GM23248 (cell line): Measurements from ENCODE around the gene CD74. TPM values are rescaled to one million over a fixed set of nuclear protein-coding genes. Genes with fewer than 3 reads are reported as not detected.
"Not testable (repeated sequence)": the region's sequence is repeated elsewhere in the genome, so short reads cannot be mapped to it uniquely, and the experiment has no call there.

Experiments
- DNase-seq: peaks from one replicate; pipeline ENCODE4 v3.0.0-alpha.2; 2015
- H2AFZ ChIP-seq: fragments of 200-600 bp; sonication (generic); 2 replicates; pipeline ENCODE4 v1.6.1; 2016; ENCODE audit warnings: antibody characterized with exemption
- H3F3A ChIP-seq: fragments of 200-600 bp; sonication (generic); 2 replicates; pipeline ENCODE4 v1.6.1; 2016; ENCODE audit warnings: mild to moderate bottlenecking, antibody characterized with exemption, mixed run types; ENCODE audit not compliant: insufficient read depth
- H3K27ac ChIP-seq: fragments of 200-600 bp; sonication (generic); 2 replicates; pipeline ENCODE4 v1.5.1; 2016; ENCODE audit warnings: mild to moderate bottlenecking
- H3K27me3 ChIP-seq: fragments of 200-600 bp; sonication (generic); replicated peaks from 2 replicates; pipeline ENCODE4 v1.6.1; 2016; ENCODE audit warnings: mild to moderate bottlenecking; ENCODE audit not compliant: insufficient read depth
- H3K36me3 ChIP-seq: fragments of 200-600 bp; sonication (generic); 2 replicates; pipeline ENCODE4 v1.6.1; 2016; ENCODE audit warnings: low read depth, mild to moderate bottlenecking
- H3K4me1 ChIP-seq: fragments of 200-600 bp; sonication (generic); 2 replicates; pipeline ENCODE4 v1.6.1; 2016; ENCODE audit warnings: mild to moderate bottlenecking; ENCODE audit not compliant: insufficient read depth
- H3K4me2 ChIP-seq: fragments of 200-600 bp; sonication (generic); one replicate; pipeline ENCODE4 v1.6.1; 2016; ENCODE audit warnings: mild to moderate bottlenecking; ENCODE audit not compliant: unreplicated experiment
- H3K4me3 ChIP-seq: fragments of 200-600 bp; sonication (generic); 2 replicates; pipeline ENCODE4 v1.5.1; 2016; ENCODE audit warnings: mild to moderate bottlenecking
- H3K79me2 ChIP-seq: fragments of 200-600 bp; sonication (generic); 2 replicates; pipeline ENCODE4 v1.6.1; 2016; ENCODE audit warnings: mild to moderate bottlenecking; ENCODE audit not compliant: insufficient read depth
- H3K9ac ChIP-seq: fragments of 200-600 bp; sonication (generic); 2 replicates; pipeline ENCODE4 v1.6.1; 2016; ENCODE audit warnings: mild to moderate bottlenecking
- H3K9me2 ChIP-seq: fragments of 200-600 bp; sonication (generic); 2 replicates; pipeline ENCODE4 v1.6.1; 2016; ENCODE audit warnings: mixed run types, mild to moderate bottlenecking, moderate library complexity; ENCODE audit not compliant: insufficient read depth
- H3K9me3 ChIP-seq: fragments of 200-600 bp; sonication (generic); one replicate; pipeline ENCODE4 v1.6.1; 2017; ENCODE audit warnings: low read depth
- H4K20me1 ChIP-seq: fragments of 200-600 bp; sonication (generic); 2 replicates; pipeline ENCODE4 v1.6.0; 2016; ENCODE audit not compliant: insufficient read depth
- EZH2 ChIP-seq: fragments of 200-600 bp; sonication (generic); IDR thresholded peaks from 2 replicates; pipeline ENCODE4 v1.6.1; 2018; ENCODE audit warnings: antibody characterized with exemption, mild to moderate bottlenecking; ENCODE audit not compliant: insufficient read depth, poor library complexity, severe bottlenecking
- EZH2phosphoT487 ChIP-seq: fragments of 200-600 bp; sonication (generic); IDR thresholded peaks from 2 replicates; pipeline ENCODE4 v1.6.1; 2018; ENCODE audit warnings: antibody characterized with exemption, moderate library complexity, mild to moderate bottlenecking, low read depth; ENCODE audit not compliant: insufficient read depth
- WGBS, 2 experiments: methylation state at CpG; one replicate each; pipeline ENCODE4 v1.1.6; 2015 to 2017; ENCODE audit warnings: low lambda C conversion rate in 2 of 2, low coverage in 1 of 2; ENCODE audit errors: missing lambda C conversion rate in 2 of 2; 5-methylcytosine and 5-hydroxymethylcytosine counted together
- in situ Hi-C: fragments of 300-500 bp; cut with MboI; formaldehyde crosslinking; loops from 2 replicates; pipeline ENCODE4 v1.15.0; 2020
- polyA plus RNA-seq: library from polyadenylated mRNA; unstranded; fragments of >200 nt; fragmentation: Nextera tagmentation; extraction: Ambion mirVana; gene quantifications from 2 replicates; pipeline ENCODE4 v1.2.1, GENCODE V29; 2016
- total RNA-seq: library from RNA; depleted of rRNA; stranded (reverse); fragments of >200 nt; shearing (Covaris generic); gene quantifications from 2 replicates; pipeline ENCODE4 v1.2.3, GENCODE V29; 2014

Gene CD74
- total and polyA plus RNA-seq, 2 experiments from 2014 or later = 2.7 TPM; not detected in 1

GRCh38 chr5:150457562-150458240, 45.0 kb upstream of the CD74 start:
- no peaks in the 10 kb centered on the region for H3K27me3 ChIP-seq
- no peak overlapping the region for H3K9ac ChIP-seq
- no peak for DNase-seq
- TF ChIP-seq EZH2phosphoT487 (no peak), EZH2 (no peak)
- H3K9me3 ChIP-seq = no peaks in the 10 kb centered on the region
- H3K36me3 ChIP-seq = no peaks in the 10 kb centered on the region
- peaks cover 10% of the 10 kb centered on the region; the same call in 1 of the 2 replicates for H3K4me1 ChIP-seq
- 91 to 92% methylated on average over 16 of the region's 16 CpGs for WGBS, 2 experiments
- in situ Hi-C loops = loop anchor here (5.0 kb wide), 1 partner anchor 85 kb away; no protein-coding TSS in a partner anchor
- no peaks in the 10 kb centered on the region for H3K9me2 ChIP-seq
- H3K27ac ChIP-seq = no peak overlapping the region
- 0 out of 2 replicates have a peak, but pooled peaks cover 3% of the 10 kb centered on the region for H3F3A ChIP-seq
- no peak overlapping the region for H3K4me2 ChIP-seq
- no peaks in the 10 kb centered on the region for H3K79me2 ChIP-seq
- H2AFZ ChIP-seq = no peak overlapping the region
- no peak overlapping the region for H3K4me3 ChIP-seq
- H4K20me1 ChIP-seq = no peaks in the 10 kb centered on the region

GRCh38 chr5:150457121-150457520, 44.4 kb upstream of the CD74 start:
- Histone ChIP-seq H3K4me3 (no peak overlapping the region), H2AFZ (no peak overlapping the region), H3K9me3 (no peaks in the 10 kb centered on the region), H3K4me1 (peaks cover 10% of the 10 kb centered on the region; the same call in 1 of the 2 replicates), H3K9me2 (no peaks in the 10 kb centered on the region), H3K4me2 (no peak overlapping the region), H4K20me1 (no peaks in the 10 kb centered on the region), H3K9ac (no peak overlapping the region), H3F3A (0 out of 2 replicates have a peak, but pooled peaks cover 3% of the 10 kb centered on the region), H3K27ac (no peak overlapping the region), H3K79me2 (no peaks in the 10 kb centered on the region), H3K27me3 (no peaks in the 10 kb centered on the region), H3K36me3 (no peaks in the 10 kb centered on the region)
- DNase-seq = no peak
- TF ChIP-seq EZH2phosphoT487 (no peak), EZH2 (no peak)
- 74 to 80% methylated on average over 5 to 6 of the region's 6 CpGs for WGBS, 2 experiments
- in situ Hi-C loops = loop anchor here (5.0 kb wide), 1 partner anchor 85 kb away; no protein-coding TSS in a partner anchor

DNA sequence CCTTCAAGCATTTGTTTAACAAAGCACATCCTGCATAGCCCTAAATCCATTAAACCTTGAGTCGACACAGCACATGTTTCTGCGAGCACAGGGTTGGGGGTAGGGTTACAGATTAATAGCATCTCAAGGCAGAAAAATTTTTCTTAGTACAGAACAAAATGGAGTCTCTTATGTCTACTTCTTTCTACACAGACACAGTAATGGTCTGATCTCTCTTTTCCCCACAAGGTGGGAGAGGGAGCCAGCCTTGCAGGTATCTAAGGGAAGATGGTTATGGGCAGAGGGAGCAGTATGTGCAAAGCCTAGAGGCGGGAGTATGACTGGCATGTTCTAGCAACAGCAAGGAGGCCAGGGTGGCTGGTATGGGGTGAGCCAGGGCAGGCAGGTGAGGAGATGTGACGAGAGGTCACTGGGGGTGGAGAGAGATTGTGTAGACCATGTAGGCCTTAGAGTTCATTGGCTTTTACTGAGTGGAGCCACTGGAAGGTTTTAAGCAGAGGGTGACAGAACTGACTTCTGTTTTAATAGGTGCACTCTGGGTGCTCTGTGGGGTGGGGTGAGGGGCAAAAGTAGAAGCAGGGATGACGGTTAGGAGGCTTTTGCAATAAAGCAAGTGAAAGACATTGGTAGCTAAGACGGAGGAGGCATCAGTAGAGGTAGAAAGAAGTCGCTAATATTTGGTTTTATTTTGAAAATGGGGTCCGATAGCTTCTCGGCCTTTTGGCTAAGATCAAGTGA, 42.0 kb upstream of the CD74 start:
- H3K4me2 ChIP-seq = no peak overlapping the region
- H3K79me2 ChIP-seq = no peaks in the 10 kb centered on the region
- 0 out of 2 replicates have a peak, but pooled peaks cover 3% of the 10 kb centered on the region for H3F3A ChIP-seq
- no peak for DNase-seq
- no peak overlapping the region for H3K9ac ChIP-seq
- no peaks in the 10 kb centered on the region for H3K27me3 ChIP-seq
- no peak overlapping the region for H3K4me3 ChIP-seq
- in situ Hi-C loops = loop anchor here (5.0 kb wide), 1 partner anchor 88 kb away; no protein-coding TSS in a partner anchor
- no peaks in the 10 kb centered on the region for H3K36me3 ChIP-seq
- no peak overlapping the region for H3K27ac ChIP-seq
- no peak overlapping the region for H2AFZ ChIP-seq
- H3K9me3 ChIP-seq = no peaks in the 10 kb centered on the region
- H3K9me2 ChIP-seq = no peaks in the 10 kb centered on the region
- no peaks in the 10 kb centered on the region for H4K20me1 ChIP-seq
- 69 to 72% methylated on average over 9 of the region's 9 CpGs for WGBS, 2 experiments
- TF ChIP-seq EZH2phosphoT487 = no peak
- peaks cover 6% of the 10 kb centered on the region; the same call in 1 of the 2 replicates for H3K4me1 ChIP-seq

DNA sequence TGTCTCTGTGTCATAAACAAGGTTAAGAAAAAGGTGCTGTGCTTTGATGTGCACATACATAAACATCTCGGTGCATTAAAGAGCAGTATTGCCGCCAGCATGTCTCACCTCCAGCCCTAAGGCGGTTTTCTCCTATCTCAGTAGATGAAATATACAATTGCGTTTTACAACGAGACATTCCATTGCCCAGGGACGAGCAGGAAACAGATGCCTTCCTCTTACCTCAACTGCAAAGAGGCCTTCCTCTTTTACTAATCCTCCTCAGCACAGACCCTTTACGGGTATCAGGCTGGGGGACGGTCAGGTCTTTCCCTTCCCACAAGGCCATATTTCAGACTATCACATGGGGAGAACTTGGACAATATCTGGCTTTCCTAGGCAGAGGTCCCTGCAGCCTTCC, 41.3 kb upstream of the CD74 start:
- in situ Hi-C loops, H3K4me2 ChIP-seq, DNase-seq, H2AFZ ChIP-seq, H3K9ac ChIP-seq, H3K27me3 ChIP-seq, H3K4me1 ChIP-seq, H3K9me2 ChIP-seq, H3F3A ChIP-seq, H3K36me3 ChIP-seq, H3K9me3 ChIP-seq, H3K27ac ChIP-seq, H4K20me1 ChIP-seq, H3K79me2 ChIP-seq, H3K4me3 ChIP-seq: not testable (repeated sequence)
- 36 to 55% methylated on average over 8 of the region's 8 CpGs for WGBS, 2 experiments
